Measurements from ENCODE around the gene RPAP2.

The RPAP2 gene

DNA sequence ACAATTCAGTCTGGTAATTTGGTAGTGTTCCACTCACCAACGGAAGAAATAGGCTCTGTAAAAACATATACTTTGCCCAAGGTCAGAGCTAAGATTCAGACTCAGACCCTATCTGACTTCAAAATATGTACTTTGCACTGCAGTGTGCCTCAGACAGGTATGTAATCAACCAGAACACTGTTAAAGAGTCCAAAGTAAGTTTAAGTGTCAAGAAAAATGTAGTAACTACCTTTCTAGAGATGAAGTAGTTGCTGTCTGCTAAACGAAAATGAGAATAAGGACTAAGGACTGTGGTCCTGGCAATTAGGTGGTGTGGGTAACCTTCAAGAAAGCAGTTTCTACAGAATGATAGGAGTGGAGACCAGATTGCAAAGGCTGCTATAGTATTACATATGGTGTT, 61.1 kb downstream of the RPAP2 start:
- Histone ChIP-seq H3K27ac (ENCODE audit: low read length) (no peak overlapping the region), H3K4me2 (ENCODE audit: insufficient read depth, low read length) (no peak overlapping the region), H2AFZ (ENCODE audit: low read depth, low read length) (no peak overlapping the region), H3K4me3 (ENCODE audit: low read depth in 1 of 2, low read length in 2 of 2) (no peak overlapping the region), H3K27me3 (ENCODE audit: insufficient read depth, low read length, poor library complexity) (no peaks in the 10 kb centered on the region), H3K4me1 (ENCODE audit: insufficient read depth, low read length) (no peaks in the 10 kb centered on the region), H3K9ac (ENCODE audit: low read depth, low read length) (no peak overlapping the region), H3K36me3 (ENCODE audit: insufficient read depth, low read length) (peaks cover 39% of the 10 kb centered on the region), H3K9me3 (ENCODE audit: insufficient read depth, low read length, severe bottlenecking) (no peaks in the 10 kb centered on the region), H4K20me1 (ENCODE audit: insufficient read depth, low read length) (no peaks in the 10 kb centered on the region), H3K79me2 (ENCODE audit: insufficient read depth, low read length) (no peaks in the 10 kb centered on the region)
- TF ChIP-seq, protein P1, sequence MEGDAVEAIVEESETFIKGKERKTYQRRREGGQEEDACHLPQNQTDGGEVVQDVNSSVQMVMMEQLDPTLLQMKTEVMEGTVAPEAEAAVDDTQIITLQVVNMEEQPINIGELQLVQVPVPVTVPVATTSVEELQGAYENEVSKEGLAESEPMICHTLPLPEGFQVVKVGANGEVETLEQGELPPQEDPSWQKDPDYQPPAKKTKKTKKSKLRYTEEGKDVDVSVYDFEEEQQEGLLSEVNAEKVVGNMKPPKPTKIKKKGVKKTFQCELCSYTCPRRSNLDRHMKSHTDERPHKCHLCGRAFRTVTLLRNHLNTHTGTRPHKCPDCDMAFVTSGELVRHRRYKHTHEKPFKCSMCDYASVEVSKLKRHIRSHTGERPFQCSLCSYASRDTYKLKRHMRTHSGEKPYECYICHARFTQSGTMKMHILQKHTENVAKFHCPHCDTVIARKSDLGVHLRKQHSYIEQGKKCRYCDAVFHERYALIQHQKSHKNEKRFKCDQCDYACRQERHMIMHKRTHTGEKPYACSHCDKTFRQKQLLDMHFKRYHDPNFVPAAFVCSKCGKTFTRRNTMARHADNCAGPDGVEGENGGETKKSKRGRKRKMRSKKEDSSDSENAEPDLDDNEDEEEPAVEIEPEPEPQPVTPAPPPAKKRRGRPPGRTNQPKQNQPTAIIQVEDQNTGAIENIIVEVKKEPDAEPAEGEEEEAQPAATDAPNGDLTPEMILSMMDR (IDR thresholded peaks at IDR 0.05; ENCODE audit: borderline replicate concordance, extremely low read depth, low read length, poor library complexity, severe bottlenecking): no peak
- TF ChIP-seq EZH2 (IDR thresholded peaks at IDR 0.05; ENCODE audit: borderline replicate concordance, low read depth, low read length, severe bottlenecking): no peak
- DNase-seq (no peak), ATAC-seq (ENCODE audit: insufficient read depth, low read depth) (no peak)

DNA sequence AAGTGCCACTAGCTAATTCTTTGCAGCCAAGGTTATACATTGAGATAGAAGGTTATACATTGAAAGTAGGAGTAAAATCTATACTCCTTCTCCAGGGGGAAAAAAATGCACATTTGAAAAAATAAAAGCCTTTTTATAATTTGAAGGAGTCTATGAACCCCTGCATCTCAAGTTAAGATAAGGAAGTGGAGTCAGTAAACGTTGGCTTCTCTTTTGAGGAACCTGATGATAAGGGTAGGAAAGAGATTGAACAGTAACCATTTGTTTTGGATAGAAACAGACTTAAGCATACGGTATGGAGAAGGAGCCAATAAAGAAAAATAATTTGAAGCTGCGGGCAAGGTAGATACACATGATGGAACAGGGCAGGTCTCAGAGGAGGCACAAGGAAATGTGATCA, 64.1 kb downstream of the RPAP2 start:
- Histone ChIP-seq H3K27me3 (ENCODE audit: insufficient read depth, low read length, poor library complexity) (no peaks in the 10 kb centered on the region), H3K4me1 (ENCODE audit: insufficient read depth, low read length) (peaks cover 12% of the 10 kb centered on the region), H4K20me1 (ENCODE audit: insufficient read depth, low read length) (no peaks in the 10 kb centered on the region), H3K36me3 (ENCODE audit: insufficient read depth, low read length) (peaks cover 24% of the 10 kb centered on the region), H3K27ac (ENCODE audit: low read length) (no peak overlapping the region), H3K4me2 (ENCODE audit: insufficient read depth, low read length) (no peak overlapping the region), H3K9ac (ENCODE audit: low read depth, low read length) (no peak overlapping the region), H3K4me3 (ENCODE audit: low read depth in 1 of 2, low read length in 2 of 2) (no peak overlapping the region), H3K79me2 (ENCODE audit: insufficient read depth, low read length) (no peaks in the 10 kb centered on the region), H2AFZ (ENCODE audit: low read depth, low read length) (no peak overlapping the region), H3K9me3 (ENCODE audit: insufficient read depth, low read length, severe bottlenecking) (no peaks in the 10 kb centered on the region)
- TF ChIP-seq, protein P1 (IDR thresholded peaks at IDR 0.05; ENCODE audit: borderline replicate concordance, extremely low read depth, low read length, poor library complexity, severe bottlenecking): no peak
- TF ChIP-seq EZH2 (IDR thresholded peaks at IDR 0.05; ENCODE audit: borderline replicate concordance, low read depth, low read length, severe bottlenecking): no peak
- ATAC-seq (ENCODE audit: insufficient read depth, low read depth) (no peak), DNase-seq (no peak)

DNA sequence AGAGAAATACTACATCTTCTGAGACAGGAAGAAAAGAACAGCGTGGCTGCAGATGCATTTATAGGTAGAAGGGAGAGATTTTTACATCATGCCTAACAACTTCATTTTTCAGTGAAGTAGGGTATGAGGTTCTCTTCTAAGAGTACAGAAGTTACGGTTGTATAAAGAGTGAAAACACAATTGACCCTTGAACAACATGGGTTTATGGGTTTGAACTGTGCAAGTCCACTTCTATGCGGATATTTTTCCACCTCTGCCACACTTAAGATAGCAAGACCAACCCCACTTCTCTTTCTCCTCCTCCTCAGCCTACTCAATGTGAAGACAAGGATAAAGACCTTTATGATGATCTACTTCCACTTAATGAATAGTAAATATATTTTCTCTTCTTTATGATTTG, 64.5 kb downstream of the RPAP2 start:
- ATAC-seq (ENCODE audit: insufficient read depth, low read depth) (no peak), DNase-seq (no peak)
- Histone ChIP-seq H2AFZ (ENCODE audit: low read depth, low read length) (no peak overlapping the region), H3K27ac (ENCODE audit: low read length) (no peak overlapping the region), H3K4me1 (ENCODE audit: insufficient read depth, low read length) (peaks cover 12% of the 10 kb centered on the region), H3K36me3 (ENCODE audit: insufficient read depth, low read length) (peaks cover 19% of the 10 kb centered on the region; the same call in 1 of the 2 replicates), H3K4me2 (ENCODE audit: insufficient read depth, low read length) (no peak overlapping the region), H3K27me3 (ENCODE audit: insufficient read depth, low read length, poor library complexity) (no peaks in the 10 kb centered on the region), H3K79me2 (ENCODE audit: insufficient read depth, low read length) (no peaks in the 10 kb centered on the region), H4K20me1 (ENCODE audit: insufficient read depth, low read length) (no peaks in the 10 kb centered on the region), H3K4me3 (ENCODE audit: low read depth in 1 of 2, low read length in 2 of 2) (no peak overlapping the region), H3K9ac (ENCODE audit: low read depth, low read length) (no peak overlapping the region), H3K9me3 (ENCODE audit: insufficient read depth, low read length, severe bottlenecking) (no peaks in the 10 kb centered on the region)
- no peak for TF ChIP-seq EZH2 (IDR thresholded peaks at IDR 0.05; ENCODE audit: borderline replicate concordance, low read depth, low read length, severe bottlenecking)
- TF ChIP-seq, protein P1 (IDR thresholded peaks at IDR 0.05; ENCODE audit: borderline replicate concordance, extremely low read depth, low read length, poor library complexity, severe bottlenecking): no peak

Data from DND-41 (cell line).